Lower lobe of right lung (tissue), 2 donors: ENCODE results near the gene KASH5. TPM values are rescaled to one million over a fixed set of nuclear protein-coding genes. Genes with fewer than 3 reads are reported as not detected.

Experiments
- ATAC-seq, 2 donors: fragments of 200-7000 bp; cut with Tn5 transposase; one replicate each; pipeline ENCODE4 v1.9.1; 2020 to 2022; ENCODE audit warnings: mild to moderate bottlenecking in 2 of 2, moderate library complexity in 2 of 2
- DNase-seq: peaks from one replicate; pipeline ENCODE4 v3.0.0-alpha.2; 2020
- H3K27ac ChIP-seq: fragments of 200-600 bp; one replicate; pipeline ENCODE4 v1.8.0; 2022
- H3K27me3 ChIP-seq: fragments of 200-600 bp; one replicate; pipeline ENCODE4 v1.8.0; 2022; ENCODE audit warnings: low read depth
- H3K36me3 ChIP-seq: fragments of 200-600 bp; one replicate; pipeline ENCODE4 v1.8.0; 2022; ENCODE audit warnings: mild to moderate bottlenecking
- H3K4me1 ChIP-seq: fragments of 200-600 bp; one replicate; pipeline ENCODE4 v1.8.0; 2022
- H3K4me3 ChIP-seq: fragments of 200-600 bp; one replicate; pipeline ENCODE4 v1.8.0; 2022; ENCODE audit warnings: mild to moderate bottlenecking
- H3K9me3 ChIP-seq: fragments of 200-600 bp; one replicate; pipeline ENCODE4 v1.8.0; 2022
- CTCF ChIP-seq: fragments of 200-600 bp; IDR thresholded peaks from one replicate; pipeline ENCODE4 v1.8.0; 2022; ENCODE audit warnings: antibody characterized with exemption, mild to moderate bottlenecking
- intact Hi-C: fragments of 100-400 bp; cut with DNase I; formaldehyde crosslinking; loops from one replicate; pipeline ENCODE4 v1.11.0; 2022
- total RNA-seq: library from RNA; stranded (reverse); fragmentation: NEBNext Ultra II Directional; extraction: Animal tissue kit (Norgen Biotek cat#: 25700); gene quantifications from one replicate; pipeline ENCODE4 v1.2.1, GENCODE V29; 2021
- donor health status: DM: no; HTN: yes; CAD: no; lungs with severe emphysema.

KASH5 gene
- total RNA-seq, 1 donor from 2014 or later = 3.1 TPM

DNA sequence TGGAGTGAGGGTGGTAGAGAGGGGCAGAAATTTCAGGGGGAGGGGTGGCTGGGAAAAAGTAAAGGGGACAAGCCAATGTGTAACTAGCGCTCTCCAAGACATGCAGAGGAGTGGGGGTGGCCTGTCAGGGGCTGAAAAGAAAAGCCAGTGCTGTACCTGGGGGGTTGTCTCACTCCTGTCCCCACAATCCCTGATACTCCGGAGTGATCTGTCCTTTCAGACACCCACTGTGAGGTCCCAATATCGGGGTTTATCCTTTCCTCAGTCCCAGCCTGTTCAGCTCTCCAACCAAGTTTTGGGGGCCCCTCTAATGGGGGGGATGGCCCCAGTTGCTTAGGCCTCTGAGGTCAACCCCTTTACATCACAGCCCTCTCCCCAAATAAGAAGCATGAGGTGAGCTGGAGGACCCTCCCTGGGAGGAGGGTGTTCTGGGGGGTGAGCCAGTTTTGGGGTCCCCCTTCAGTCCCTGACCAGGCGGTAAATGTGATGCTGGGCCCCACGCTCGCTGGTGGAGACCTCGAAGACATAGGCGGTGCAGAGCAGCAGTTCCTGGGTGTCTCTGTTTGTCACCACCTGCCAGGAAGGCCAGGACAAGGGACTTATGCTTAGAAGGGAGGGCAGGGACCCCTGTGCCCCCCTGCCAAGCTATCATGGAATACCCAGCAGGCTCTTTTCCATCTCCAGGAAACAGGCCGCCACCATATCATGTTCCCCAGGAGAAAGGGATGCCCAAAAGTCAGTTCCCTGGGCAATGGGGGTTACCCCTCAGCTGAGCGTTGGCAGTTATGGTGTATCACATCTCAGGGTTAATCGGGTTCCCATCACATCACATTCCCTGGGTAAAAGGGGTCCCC is 47.0 kb upstream of the KASH5 start:
- H3K27ac ChIP-seq = peak overlapping the region; percentile 87
- H3K4me3 ChIP-seq = no peak overlapping the region
- H3K9me3 ChIP-seq = no peaks in the 10 kb centered on the region
- ATAC-seq (no peak), DNase-seq (peak; percentile 26)
- no peaks in the 10 kb centered on the region for H3K27me3 ChIP-seq
- H3K36me3 ChIP-seq = peaks cover 52% of the 10 kb centered on the region
- no peak for TF ChIP-seq CTCF
- intact Hi-C loops = no loop called here
- peaks cover 30% of the 10 kb centered on the region for H3K4me1 ChIP-seq

DNA sequence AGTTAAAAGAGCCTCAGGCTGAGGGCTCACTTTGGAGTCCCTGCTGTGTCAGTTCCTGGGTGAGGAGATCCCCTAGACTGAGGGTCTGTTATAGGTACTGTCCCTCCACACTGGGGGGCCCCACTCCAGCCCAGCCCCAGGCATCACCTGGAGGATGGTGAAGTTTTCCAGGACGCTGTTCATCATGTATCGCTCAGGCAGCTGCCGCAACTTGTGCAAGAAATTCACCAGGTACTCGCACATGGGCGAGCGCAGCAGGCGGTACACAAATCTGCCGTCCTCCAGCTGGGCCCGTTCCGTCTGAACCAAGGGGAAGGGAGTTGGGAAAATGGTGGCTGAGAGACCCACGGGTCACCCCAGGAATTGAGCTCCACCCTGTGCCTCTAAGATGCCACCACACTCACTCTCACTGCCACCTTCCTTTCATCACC is 45.7 kb upstream of the KASH5 start:
- H3K36me3 ChIP-seq = peaks cover 65% of the 10 kb centered on the region
- no peak for TF ChIP-seq CTCF

GRCh38 chr19:49343123-49343522 is 44.9 kb upstream of the KASH5 start:
- DNase-seq (peak; percentile 24), ATAC-seq (no peak)
- Histone ChIP-seq H3K36me3 (peaks cover 73% of the 10 kb centered on the region), H3K27me3 (no peaks in the 10 kb centered on the region), H3K4me1 (peaks cover 28% of the 10 kb centered on the region), H3K27ac (no peak overlapping the region), H3K4me3 (no peak overlapping the region), H3K9me3 (no peaks in the 10 kb centered on the region)
- intact Hi-C loops = no loop called here
- no peak for TF ChIP-seq CTCF

More for the DNA sequence above, 45.7 kb upstream of the KASH5 start:
- intact Hi-C loops = no loop called here
- H3K4me1 ChIP-seq = peaks cover 30% of the 10 kb centered on the region
- H3K4me3 ChIP-seq = no peak overlapping the region
- no peaks in the 10 kb centered on the region for H3K9me3 ChIP-seq
- ATAC-seq = no peak
- DNase-seq = peak; percentile 38
- no peak overlapping the region for H3K27ac ChIP-seq
- H3K27me3 ChIP-seq = no peaks in the 10 kb centered on the region

- ATAC-seq (no peak), DNase-seq (no peak)
- Histone ChIP-seq H3K36me3 (peaks cover 89% of the 10 kb centered on the region), H3K9me3 (no peaks in the 10 kb centered on the region), H3K27me3 (no peaks in the 10 kb centered on the region), H3K4me3 (no peak overlapping the region), H3K27ac (no peak overlapping the region), H3K4me1 (peaks cover 14% of the 10 kb centered on the region)
- TF ChIP-seq CTCF = no peak
- intact Hi-C loops = no loop called here
Measured at GRCh38 chr19:49344505-49345423, 43.3 kb upstream of the KASH5 start.

DNA sequence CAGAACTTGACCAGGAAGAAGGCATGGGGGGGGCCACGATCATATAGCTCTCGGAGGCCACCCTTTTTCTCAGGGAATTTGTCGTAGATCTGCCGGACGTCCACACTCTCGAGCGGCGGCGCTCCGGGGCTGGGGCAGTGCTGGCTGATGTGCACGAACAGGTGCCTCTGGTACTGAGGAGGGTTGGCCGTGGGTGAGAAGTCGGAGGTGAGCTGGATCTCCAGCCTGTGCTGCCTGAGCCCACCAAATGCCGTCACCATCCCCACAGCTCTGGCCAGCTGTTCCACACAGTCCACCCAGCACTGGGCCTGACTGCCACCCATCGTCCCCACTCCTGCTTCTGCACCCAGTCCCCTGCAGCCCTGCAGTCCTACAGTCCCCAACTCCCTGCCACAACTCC is 40.9 kb upstream of the KASH5 start:
- TF ChIP-seq CTCF = no peak
- intact Hi-C loops = no loop called here
- Histone ChIP-seq H3K4me1 (no peaks in the 10 kb centered on the region), H3K36me3 (peaks cover 99% of the 10 kb centered on the region), H3K27me3 (no peaks in the 10 kb centered on the region), H3K27ac (no peak overlapping the region), H3K9me3 (no peaks in the 10 kb centered on the region), H3K4me3 (no peak overlapping the region)
- ATAC-seq = peak in 1 of 2 donors; percentile 22
- no peak for DNase-seq
